GM18499 (cell line): ENCODE results near the gene PANX3.

Experiments
- ATAC-seq: cut with Tn5 transposase; IDR thresholded peaks from one replicate; pipeline ENCODE4 v1.9.1; 2021; ENCODE audit warnings: moderate number of reproducible peaks; ENCODE audit not compliant: insufficient read depth, unreplicated experiment

The PANX3 gene

GRCh38 chr11:124612567-124613246 is 1.5 kb downstream of the PANX3 start:
- ATAC-seq: no peak

GRCh38 chr11:124618863-124619262 is 7.6 kb downstream of the PANX3 start:
- no peak for ATAC-seq

- peak; percentile 84 for ATAC-seq
These were observed 11.6 kb downstream of the PANX3 start, which contains the start of gene TBRG1 for GRCh38 chr11:124622531-124623451. TSS of gene TBRG1 (plus strand) at chr11:124622864. CDS start at chr11:124623084, 220 bp downstream.

- ATAC-seq: no peak
These were observed 12.8 kb downstream of the PANX3 start for GRCh38 chr11:124623861-124624525.

GRCh38 chr11:124625504-124626168 is 14.4 kb downstream of the PANX3 start:
- no peak for ATAC-seq

GRCh38 chr11:124627546-124627945 is 16.3 kb downstream of the PANX3 start:
- no peak for ATAC-seq

- no peak for ATAC-seq
These were observed 18.7 kb downstream of the PANX3 start for GRCh38 chr11:124629961-124630360.

- no peak for ATAC-seq
These were observed 22.1 kb downstream of the PANX3 start for GRCh38 chr11:124633355-124633754.

GRCh38 chr11:124635932-124636331 is 24.7 kb downstream of the PANX3 start:
- no peak for ATAC-seq

GRCh38 chr11:124638500-124638899 is 27.3 kb downstream of the PANX3 start:
- ATAC-seq: no peak

- no peak for ATAC-seq
These were observed 28.0 kb downstream of the PANX3 start for GRCh38 chr11:124639186-124639585.

- ATAC-seq: no peak
These were observed 29.4 kb downstream of the PANX3 start for GRCh38 chr11:124640666-124641065.

GRCh38 chr11:124642628-124643027 is 31.4 kb downstream of the PANX3 start:
- ATAC-seq: no peak

- ATAC-seq: no peak
These were observed 31.9 kb downstream of the PANX3 start for GRCh38 chr11:124643042-124643604.

GRCh38 chr11:124643605-124644425 is 32.6 kb downstream of the PANX3 start:
- ATAC-seq: no peak

- no peak for ATAC-seq
These were observed 33.4 kb downstream of the PANX3 start for GRCh38 chr11:124644426-124645280.

- no peak for ATAC-seq
These were observed 34.9 kb downstream of the PANX3 start for GRCh38 chr11:124646148-124646547.

GRCh38 chr11:124648610-124649009 is 37.4 kb downstream of the PANX3 start:
- ATAC-seq: no peak
